ENCODE results near the gene STAMBPL1.

The STAMBPL1 gene

DNA sequence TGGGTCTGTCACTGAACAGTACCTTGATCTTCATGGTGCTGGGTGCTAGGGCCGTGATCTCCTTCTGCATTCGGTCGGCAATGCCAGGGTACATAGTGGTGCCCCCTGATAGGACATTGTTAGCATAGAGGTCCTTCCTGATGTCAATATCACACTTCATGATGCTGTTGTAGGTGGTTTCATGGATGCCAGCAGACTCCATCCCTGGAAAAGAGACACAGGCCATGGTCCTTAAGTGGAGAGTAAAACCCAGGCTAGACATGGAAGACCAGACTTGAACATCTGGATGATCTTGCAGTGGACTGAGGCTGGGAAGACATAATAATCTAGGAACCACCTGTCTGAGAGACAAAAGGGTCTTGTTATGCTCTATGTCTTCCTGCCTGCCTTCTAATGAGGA, 58.0 kb downstream of the STAMBPL1 start:
- H3F3A ChIP-seq (ENCODE audit: control insufficient read depth, insufficient read depth), result no peaks in the 10 kb centered on the region
- no peaks in the 10 kb centered on the region for H3K36me3 ChIP-seq (ENCODE audit: control insufficient read depth, low read length)
- TF ChIP-seq EZH2phosphoT487 (IDR thresholded peaks at IDR 0.05; ENCODE audit: borderline replicate concordance, low read length), result no peak
- no peak for TF ChIP-seq CTCF (IDR thresholded peaks at IDR 0.05; ENCODE audit: low read depth, low read length, poor library complexity, severe bottlenecking)
- peaks cover 14% of the 10 kb centered on the region for H3K4me1 ChIP-seq (ENCODE audit: control insufficient read depth, low read length)
- no peak overlapping the region for H3K4me2 ChIP-seq (ENCODE audit: low read length)
- H3K27me3 ChIP-seq (ENCODE audit: control insufficient read depth, low read length), result no peaks in the 10 kb centered on the region
- H3K4me3 ChIP-seq (ENCODE audit: low read length), result no peak overlapping the region
- H3K79me2 ChIP-seq (ENCODE audit: control insufficient read depth, low read length), result no peaks in the 10 kb centered on the region
- no peaks in the 10 kb centered on the region for H3K9me3 ChIP-seq (ENCODE audit: control insufficient read depth, insufficient read depth, low read length)
- no peak overlapping the region for H3K27ac ChIP-seq (ENCODE audit: low read depth, low read length)
- H3K9me2 ChIP-seq (replicated peaks; ENCODE audit: control insufficient read depth, low read length), result no peaks in the 10 kb centered on the region
- H4K20me1 ChIP-seq (ENCODE audit: control insufficient read depth, insufficient read depth, low read depth, low read length), result no peaks in the 10 kb centered on the region

DNA sequence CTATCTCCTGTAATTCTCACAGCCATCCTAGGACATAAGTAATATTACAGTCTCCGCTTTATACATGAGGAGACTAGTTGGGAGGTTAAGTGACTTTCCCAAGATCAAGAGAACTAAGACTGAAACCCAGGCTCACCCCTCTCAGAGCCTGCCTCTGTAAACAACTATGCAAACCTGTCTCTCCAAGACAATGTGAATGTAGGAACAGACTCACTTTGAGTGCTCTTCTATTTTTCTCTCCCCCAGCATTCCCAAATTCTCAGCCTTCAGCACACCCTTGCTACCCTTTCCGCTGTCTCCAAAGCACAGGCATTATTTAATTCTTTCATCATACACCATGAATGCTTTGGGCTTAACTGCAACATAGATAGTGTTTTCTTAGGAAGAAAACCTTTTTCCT, 58.9 kb downstream of the STAMBPL1 start:
- no peak overlapping the region for H3K4me2 ChIP-seq (ENCODE audit: low read length)
- H3K27me3 ChIP-seq (ENCODE audit: control insufficient read depth, low read length), result no peaks in the 10 kb centered on the region
- TF ChIP-seq CTCF (IDR thresholded peaks at IDR 0.05; ENCODE audit: low read depth, low read length, poor library complexity, severe bottlenecking) (no peak), EZH2phosphoT487 (IDR thresholded peaks at IDR 0.05; ENCODE audit: borderline replicate concordance, low read length) (no peak)
- H3K79me2 ChIP-seq (ENCODE audit: control insufficient read depth, low read length), result no peaks in the 10 kb centered on the region
- H3K27ac ChIP-seq (ENCODE audit: low read depth, low read length), result no peak overlapping the region
- no peaks in the 10 kb centered on the region for H3K9me3 ChIP-seq (ENCODE audit: control insufficient read depth, insufficient read depth, low read length)
- H3K4me1 ChIP-seq (ENCODE audit: control insufficient read depth, low read length), result peaks cover 14% of the 10 kb centered on the region
- no peaks in the 10 kb centered on the region for H4K20me1 ChIP-seq (ENCODE audit: control insufficient read depth, insufficient read depth, low read depth, low read length)
- H3K9me2 ChIP-seq (replicated peaks; ENCODE audit: control insufficient read depth, low read length), result no peaks in the 10 kb centered on the region
- no peaks in the 10 kb centered on the region for H3F3A ChIP-seq (ENCODE audit: control insufficient read depth, insufficient read depth)
- H3K36me3 ChIP-seq (ENCODE audit: control insufficient read depth, low read length), result no peaks in the 10 kb centered on the region
- H3K4me3 ChIP-seq (ENCODE audit: low read length), result no peak overlapping the region

DNA sequence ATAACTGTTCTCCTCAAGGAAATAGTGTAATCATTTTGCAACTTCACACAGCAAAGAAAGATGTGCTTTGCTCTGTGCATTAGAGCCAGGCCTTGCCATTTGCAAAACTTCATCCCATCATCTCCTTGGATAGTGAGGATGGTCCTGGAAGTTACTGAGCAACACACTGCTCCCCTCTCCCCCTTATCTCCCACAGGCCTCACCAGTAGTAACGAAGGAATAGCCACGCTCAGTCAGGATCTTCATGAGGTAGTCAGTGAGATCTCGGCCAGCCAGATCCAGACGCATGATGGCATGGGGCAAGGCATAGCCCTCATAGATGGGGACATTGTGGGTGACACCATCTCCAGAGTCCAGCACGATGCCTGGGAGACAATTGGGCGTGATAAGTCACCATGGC, 61.0 kb downstream of the STAMBPL1 start:
- no peak overlapping the region for H3K4me2 ChIP-seq (ENCODE audit: low read length)
- TF ChIP-seq CTCF (IDR thresholded peaks at IDR 0.05; ENCODE audit: low read depth, low read length, poor library complexity, severe bottlenecking) (no peak), EZH2phosphoT487 (IDR thresholded peaks at IDR 0.05; ENCODE audit: borderline replicate concordance, low read length) (no peak)
- H4K20me1 ChIP-seq (ENCODE audit: control insufficient read depth, insufficient read depth, low read depth, low read length), result no peaks in the 10 kb centered on the region
- peaks cover 5% of the 10 kb centered on the region; the same call in 1 of the 2 replicates for H3F3A ChIP-seq (ENCODE audit: control insufficient read depth, insufficient read depth)
- no peak overlapping the region for H3K4me3 ChIP-seq (ENCODE audit: low read length)
- no peaks in the 10 kb centered on the region for H3K36me3 ChIP-seq (ENCODE audit: control insufficient read depth, low read length)
- H3K27me3 ChIP-seq (ENCODE audit: control insufficient read depth, low read length), result no peaks in the 10 kb centered on the region
- no peaks in the 10 kb centered on the region for H3K9me3 ChIP-seq (ENCODE audit: control insufficient read depth, insufficient read depth, low read length)
- H3K27ac ChIP-seq (ENCODE audit: low read depth, low read length), result no peak overlapping the region
- H3K9me2 ChIP-seq (replicated peaks; ENCODE audit: control insufficient read depth, low read length), result no peaks in the 10 kb centered on the region
- H3K79me2 ChIP-seq (ENCODE audit: control insufficient read depth, low read length), result no peaks in the 10 kb centered on the region
- H3K4me1 ChIP-seq (ENCODE audit: control insufficient read depth, low read length), result peaks cover 25% of the 10 kb centered on the region

GRCh38 chr10:88943778-88944177, 63.7 kb downstream of the STAMBPL1 start:
- H3K9me3 ChIP-seq (ENCODE audit: control insufficient read depth, insufficient read depth, low read length), result no peaks in the 10 kb centered on the region
- H3K27ac ChIP-seq (ENCODE audit: low read depth, low read length), result no peak overlapping the region
- H3K9me2 ChIP-seq (replicated peaks; ENCODE audit: control insufficient read depth, low read length), result no peaks in the 10 kb centered on the region
- H3K36me3 ChIP-seq (ENCODE audit: control insufficient read depth, low read length), result no peaks in the 10 kb centered on the region
- H3F3A ChIP-seq (ENCODE audit: control insufficient read depth, insufficient read depth), result peaks cover 5% of the 10 kb centered on the region; the same call in 1 of the 2 replicates
- TF ChIP-seq CTCF (IDR thresholded peaks at IDR 0.05; ENCODE audit: low read depth, low read length, poor library complexity, severe bottlenecking), result no peak
- TF ChIP-seq EZH2phosphoT487 (IDR thresholded peaks at IDR 0.05; ENCODE audit: borderline replicate concordance, low read length), result no peak
- H3K4me3 ChIP-seq (ENCODE audit: low read length), result no peak overlapping the region
- no peak overlapping the region for H3K4me2 ChIP-seq (ENCODE audit: low read length)
- H3K79me2 ChIP-seq (ENCODE audit: control insufficient read depth, low read length), result no peaks in the 10 kb centered on the region
- no peaks in the 10 kb centered on the region for H3K27me3 ChIP-seq (ENCODE audit: control insufficient read depth, low read length)
- H4K20me1 ChIP-seq (ENCODE audit: control insufficient read depth, insufficient read depth, low read depth, low read length), result no peaks in the 10 kb centered on the region
- H3K4me1 ChIP-seq (ENCODE audit: control insufficient read depth, low read length), result peaks cover 14% of the 10 kb centered on the region
